GF-D8 (cell line): ENCODE measurements around the gene NGEF.

Source experiments
- DNase-seq: peaks from one replicate; lab custom pipeline; 2025; lab: John Stamatoyannopoulos, UW

NGEF gene

DNA sequence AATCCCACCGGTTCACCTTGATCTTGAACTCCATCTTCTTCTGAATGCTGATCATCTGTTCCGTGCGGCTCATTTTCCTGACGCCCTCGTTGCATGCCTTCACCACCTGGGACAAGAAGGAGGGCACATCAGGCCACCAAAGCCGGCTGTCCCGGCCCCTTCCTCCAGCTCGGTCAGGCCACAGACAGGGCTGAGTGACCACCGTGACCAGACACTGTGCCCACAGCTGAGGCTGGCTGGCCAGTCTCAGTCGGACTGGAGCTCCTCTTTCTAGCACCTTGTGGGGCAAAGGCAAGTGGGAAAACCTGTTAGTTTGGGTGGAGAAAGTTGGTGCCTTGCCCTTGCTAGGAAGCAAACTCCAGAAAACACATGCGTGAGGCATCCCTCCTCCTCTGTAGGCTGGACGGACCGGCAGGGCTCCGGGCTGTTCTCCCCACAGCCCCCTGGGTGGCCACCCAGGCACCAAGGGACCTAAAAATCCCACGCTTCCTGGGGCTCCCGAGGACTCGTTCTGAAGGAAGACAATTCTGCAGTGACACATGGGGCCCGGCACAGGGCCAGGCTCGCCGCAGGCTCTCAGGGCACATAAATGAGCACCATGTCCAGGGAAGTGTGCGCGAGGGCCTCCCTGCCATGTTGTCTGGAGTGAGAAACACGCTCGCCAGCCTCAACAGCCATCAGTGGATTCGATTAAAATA is 127.6 kb downstream of the NGEF start:
- no peak for DNase-seq

DNA sequence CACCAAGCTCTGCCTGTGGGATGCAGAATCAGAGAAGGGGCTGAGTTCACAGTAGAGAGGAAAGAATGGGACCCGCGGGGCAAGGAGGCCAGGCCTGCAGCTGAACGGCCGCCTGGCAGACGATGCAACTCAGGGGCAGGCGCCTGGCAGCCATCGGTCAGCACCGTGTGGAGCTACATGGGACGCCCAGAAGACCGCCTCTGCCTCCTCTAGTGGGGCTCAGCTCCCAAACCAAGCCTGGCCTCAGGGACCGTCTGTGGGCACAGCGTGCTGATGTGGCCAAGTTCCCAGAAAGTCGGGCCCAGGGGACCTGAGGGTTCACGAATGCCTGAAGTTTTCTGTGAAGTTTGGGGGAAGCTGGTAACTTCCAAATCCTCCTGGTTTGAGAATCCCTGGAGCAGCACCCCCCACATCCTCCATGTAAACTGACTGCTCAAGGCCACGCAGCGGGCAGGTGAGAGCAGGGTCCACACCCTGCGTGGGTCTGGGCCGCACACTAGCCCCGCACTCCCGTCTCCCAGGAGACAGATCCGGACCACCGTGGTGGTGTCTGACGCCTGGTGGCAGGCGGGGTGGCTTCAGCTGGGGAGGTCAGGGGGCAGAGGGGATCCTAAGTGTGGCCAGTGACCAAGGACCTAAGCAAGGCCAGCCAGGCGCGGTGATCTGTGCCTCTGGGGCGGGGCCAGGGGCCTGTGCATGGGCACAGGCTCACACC is 128.3 kb downstream of the NGEF start:
- no peak for DNase-seq

- DNase-seq, result no peak
Observed at GRCh38 chr2:232884001-232884421, 129.0 kb downstream of the NGEF start.

GRCh38 chr2:232883116-232883721 is 129.8 kb downstream of the NGEF start:
- DNase-seq, result no peak

DNA sequence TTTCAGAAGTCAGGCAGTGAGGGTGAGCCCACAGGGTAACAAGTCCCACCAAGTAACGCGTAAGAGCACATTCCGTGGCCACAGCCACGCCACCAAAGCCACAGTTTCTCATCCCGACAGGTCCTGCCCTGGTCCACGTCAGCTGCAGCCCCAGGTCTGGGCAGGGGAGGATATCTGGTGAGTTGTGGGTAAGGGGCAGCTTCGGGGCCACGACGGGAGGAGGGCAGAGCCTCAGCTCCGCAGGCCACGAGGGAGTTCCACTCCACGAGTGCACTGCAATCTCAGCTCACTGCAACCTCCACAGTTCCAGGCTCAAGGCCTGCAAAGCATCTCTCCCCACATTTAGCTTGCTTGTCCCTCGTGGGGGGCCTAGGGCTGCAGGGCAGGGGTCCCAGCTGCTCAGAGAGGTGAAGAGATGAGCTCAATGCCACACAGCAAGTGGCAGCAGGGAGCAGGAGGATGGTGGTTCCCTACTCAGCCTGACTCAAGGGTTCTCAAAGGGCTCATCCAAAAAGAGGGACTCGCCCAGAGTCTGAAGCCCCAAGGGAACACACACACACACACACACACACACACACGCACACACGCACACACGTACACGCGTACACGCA is 130.4 kb downstream of the NGEF start:
- no peak for DNase-seq

GRCh38 chr2:232882085-232882484 is 131.0 kb downstream of the NGEF start:
- DNase-seq, result no peak

GRCh38 chr2:232880764-232881351 is 132.2 kb downstream of the NGEF start:
- no peak for DNase-seq

DNA sequence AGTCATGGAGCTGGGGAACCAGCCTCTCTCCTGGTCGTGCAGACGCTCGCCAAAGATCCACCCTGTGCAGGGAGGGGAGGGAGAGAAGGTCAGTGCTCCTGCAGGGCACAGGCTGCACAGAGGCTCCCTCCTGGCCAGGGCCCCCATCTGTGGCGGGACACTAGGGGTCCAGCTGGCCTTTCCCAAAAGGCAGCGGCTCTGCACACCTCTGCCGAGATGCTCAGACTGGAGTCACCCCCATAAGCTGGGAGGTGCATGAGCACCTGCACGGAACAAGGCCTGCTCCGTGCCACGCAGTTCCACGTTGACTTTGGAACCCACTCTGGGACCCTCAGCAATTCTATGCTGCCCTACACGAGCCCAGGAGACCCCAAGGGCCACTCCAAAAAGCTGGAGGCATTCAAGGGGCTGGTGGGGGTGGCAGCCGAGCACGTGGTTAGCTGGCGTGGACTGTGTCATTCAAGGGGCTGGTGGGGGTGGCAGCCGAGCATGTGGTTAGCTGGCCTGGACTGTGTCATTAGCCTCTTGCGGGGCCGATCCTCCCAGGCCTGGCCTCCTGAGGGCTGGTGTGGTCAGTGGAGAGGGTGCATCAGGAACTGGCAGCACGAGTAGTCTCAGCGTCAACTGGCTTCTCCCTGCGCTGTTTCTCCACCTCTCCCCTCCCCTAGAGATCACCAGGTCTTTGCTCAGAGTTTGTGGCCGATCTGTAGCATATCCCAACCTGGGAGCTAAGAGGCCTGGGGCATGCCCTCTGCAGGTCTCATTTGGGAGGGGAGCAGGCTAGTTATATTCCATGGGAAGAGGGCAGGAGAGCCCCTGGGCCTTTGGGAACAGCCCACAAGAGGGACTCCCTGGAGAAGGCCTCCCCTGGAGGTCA is 133.2 kb downstream of the NGEF start:
- no peak for DNase-seq

GRCh38 chr2:232878855-232879617 is 134.0 kb downstream of the NGEF start:
- DNase-seq, result no peak

DNA sequence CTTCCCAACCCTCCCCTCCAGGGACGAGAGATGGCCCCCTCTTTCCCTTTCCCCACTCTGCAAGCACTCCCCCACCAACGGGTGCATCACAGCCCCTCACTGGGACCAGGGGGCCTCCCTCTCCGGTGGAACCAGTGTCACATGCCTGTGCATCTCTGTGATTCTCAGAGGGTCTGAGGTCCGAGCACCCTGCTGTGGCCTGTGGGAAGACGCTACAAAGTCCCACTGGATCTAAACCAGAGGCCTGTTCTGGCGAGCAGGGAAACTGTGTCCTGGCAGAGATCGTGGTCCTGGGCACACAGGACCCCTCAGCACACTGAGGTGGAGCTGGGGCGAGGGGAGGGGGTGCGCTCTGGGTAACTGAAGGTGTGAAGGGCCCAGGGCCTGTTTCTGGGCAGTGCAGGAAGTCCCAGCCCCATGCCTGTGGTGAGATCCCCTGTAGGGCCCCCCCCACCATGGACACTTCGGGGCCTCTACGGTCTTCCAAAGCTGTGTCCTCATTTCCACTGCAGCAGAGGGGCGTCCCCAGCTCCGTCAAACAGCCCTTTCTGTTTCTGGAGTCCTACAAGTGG is 135.0 kb downstream of the NGEF start:
- DNase-seq, result no peak

- DNase-seq, result no peak
Observed at GRCh38 chr2:232876978-232877441, 136.0 kb downstream of the NGEF start.

- no peak for DNase-seq
Observed at GRCh38 chr2:232876161-232876977, 136.7 kb downstream of the NGEF start.

DNA sequence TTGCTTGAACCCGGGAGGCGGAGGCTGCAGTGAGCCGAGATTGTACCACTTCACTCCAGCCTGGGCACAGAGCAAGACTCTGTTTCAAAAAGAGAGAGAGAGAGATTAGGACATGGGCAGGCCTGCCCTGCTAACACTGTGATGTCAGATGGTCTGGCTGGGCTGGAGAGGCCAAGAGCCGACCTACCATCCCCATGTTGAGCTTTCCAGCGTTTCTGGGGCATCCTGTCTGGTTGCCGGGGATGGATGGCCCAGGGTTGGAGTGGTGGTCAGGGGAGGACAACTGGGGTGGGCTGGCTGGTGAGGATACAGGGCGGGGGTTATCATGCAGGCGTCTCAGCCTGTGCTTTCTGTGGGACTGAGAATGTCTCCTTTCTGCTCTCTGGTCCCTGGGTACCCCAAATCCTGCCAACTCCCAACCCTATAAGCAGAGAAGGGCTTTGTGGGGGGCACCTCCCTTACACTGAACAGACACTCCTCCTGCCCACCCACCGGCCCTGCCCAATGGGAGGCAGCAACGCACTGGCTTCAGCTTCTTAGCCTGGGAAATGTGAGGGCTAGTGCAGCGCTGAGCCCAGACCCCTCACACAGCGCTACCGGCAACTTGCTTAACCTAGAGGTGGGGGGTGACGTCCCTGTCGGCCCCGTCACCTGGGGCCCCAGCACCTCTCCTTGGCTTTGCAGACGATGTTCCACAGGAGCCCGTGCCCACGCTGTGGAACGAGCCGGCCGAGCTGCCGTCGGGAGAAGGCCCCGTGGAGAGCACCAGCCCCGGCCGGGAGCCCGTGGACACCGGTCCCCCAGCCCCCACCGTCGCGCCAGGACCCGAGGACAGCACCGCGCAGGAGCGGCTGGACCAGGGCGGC is 137.6 kb downstream of the NGEF start:
- DNase-seq, result no peak

DNA sequence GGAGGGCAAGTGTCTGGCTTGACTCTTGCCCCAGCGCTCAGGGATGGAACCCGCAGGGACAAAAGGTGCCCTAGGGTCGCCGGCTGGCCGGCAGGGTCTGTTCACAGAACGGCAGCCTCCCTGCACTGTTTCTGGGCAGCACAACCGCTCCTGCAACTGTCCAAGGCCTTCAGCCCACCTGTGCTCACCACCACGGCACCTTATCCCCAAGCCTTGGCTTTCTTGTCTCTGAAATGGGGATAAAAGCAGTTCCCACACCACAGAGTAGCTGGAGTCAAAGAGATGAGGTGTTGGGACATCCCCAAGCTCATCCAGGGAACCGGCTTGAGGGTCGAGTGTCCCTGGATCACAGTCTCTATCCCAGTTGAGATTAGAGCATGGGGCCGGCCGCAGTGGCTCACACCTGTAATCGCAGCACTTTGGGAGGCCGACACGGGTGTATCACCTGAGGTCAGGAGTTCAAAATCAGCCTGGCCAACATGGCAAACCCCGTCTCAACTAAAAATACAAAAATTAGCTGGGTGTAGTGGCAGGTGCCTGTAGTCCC is 138.3 kb downstream of the NGEF start:
- DNase-seq, result no peak

DNA sequence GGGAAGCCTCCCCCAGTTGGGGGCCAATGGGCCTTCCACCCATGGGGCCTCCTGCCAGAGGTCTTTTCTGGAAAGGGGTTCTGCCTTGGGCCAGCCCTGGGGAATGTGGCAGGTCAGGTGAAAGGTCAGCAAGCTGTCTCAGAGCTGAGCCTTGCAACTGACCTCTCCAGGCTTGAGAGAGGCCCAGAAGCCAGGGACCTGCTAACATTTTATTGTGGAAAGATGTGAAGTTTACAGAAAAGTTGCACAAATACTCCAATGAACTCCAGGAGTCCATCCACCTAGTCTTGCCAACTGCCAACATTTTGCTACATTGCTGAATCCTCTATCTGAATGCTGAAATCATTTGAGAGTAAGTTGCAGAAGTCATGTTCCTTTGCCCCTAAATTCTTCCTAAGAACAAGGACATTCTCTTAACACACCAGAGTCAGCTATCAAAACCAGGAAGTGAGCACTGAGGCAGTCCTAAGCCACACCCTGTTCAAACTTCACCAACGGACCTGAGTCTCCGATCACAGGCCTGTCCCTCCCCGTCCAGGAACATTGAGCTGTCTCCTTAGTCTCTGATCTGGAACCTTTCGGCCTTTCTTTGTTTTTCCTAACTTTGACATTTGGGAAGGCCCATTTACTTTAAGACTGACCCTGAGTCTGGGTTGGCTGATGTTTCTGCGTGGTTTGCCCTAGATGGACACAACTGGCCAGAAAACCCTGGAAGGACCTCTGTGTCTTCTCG is 139.0 kb downstream of the NGEF start:
- no peak for DNase-seq

DNA sequence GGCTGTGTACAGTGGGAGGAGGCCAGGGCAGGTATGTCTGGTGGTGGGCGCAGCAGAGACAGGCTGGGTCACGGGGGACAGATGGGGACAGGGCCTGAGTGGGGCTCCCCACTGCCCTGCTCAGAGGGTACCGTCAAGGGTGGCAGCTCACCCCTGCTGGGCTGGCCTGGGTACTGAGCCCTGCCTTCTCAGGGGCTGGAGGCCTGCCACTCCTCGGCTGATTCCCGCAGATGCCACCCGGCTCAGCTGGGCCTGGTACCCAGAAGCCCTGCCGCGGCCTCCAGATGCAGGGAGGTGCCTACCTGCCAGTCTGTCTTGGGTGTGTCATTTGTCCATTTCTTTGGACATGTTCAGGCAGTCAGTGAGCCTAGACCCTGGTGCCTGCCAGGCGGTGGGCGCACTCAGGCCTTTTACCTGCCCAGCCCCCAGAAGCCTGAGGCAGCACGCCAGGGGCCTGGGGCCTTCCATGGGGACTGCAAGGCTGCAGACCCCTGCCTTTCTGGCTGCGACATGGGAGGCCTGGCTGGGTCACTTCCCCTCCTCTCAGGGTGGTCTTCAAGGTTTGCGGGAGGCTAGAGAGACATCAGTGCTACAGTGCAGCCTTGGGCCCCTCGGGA is 139.7 kb downstream of the NGEF start:
- no peak for DNase-seq

- DNase-seq, result no peak
Observed at GRCh38 chr2:232872826-232873225, 140.2 kb downstream of the NGEF start.
